ENCODE data around the gene SUMF1. TPM values are rescaled to one million over a fixed set of nuclear protein-coding genes. Genes with fewer than 3 reads are reported as not detected.

Gene SUMF1
- total and polyA plus RNA-seq, 2 of the 4 experiments (the other 2 are of a cell fraction), result 26.3 to 38.4 TPM

GRCh38 chr3:4416427-4416945 lies 50.6 kb downstream of the SUMF1 start:
- ATAC-seq (ENCODE audit: low read depth) (no peak), DNase-seq (no peak)
- Histone ChIP-seq H3K14ac (replicated peaks; ENCODE audit: low read depth, low read length) (no peak overlapping the region), H3K79me1 (ENCODE audit: low read depth in 1 of 2, low read length in 2 of 2) (no peaks in the 10 kb centered on the region), H3K9ac (ENCODE audit: low read depth, low read length) (no peak overlapping the region), H3K18ac (ENCODE audit: low read depth, low read length) (no peak overlapping the region), H2AFZ (replicated peaks; ENCODE audit: low read length, poor library complexity) (no peak overlapping the region), H4K5ac (ENCODE audit: low read depth, low read length) (no peak overlapping the region), H3K4me2 (ENCODE audit: low read depth, low read length) (no peak overlapping the region), H3K4me1 (ENCODE audit: control insufficient read depth, insufficient read depth, low read length) (peaks cover 5% of the 10 kb centered on the region; the same call in 1 of the 2 replicates), H3K27me3 (ENCODE audit: control insufficient read depth, insufficient read depth, low read length) (no peaks in the 10 kb centered on the region), H4K91ac (ENCODE audit: insufficient read depth, low read depth, low read length) (no peak overlapping the region), H3K4ac (ENCODE audit: low read depth, low read length) (no peak overlapping the region), H3K4me3 (ENCODE audit: insufficient read depth, low read depth, low read length) (no peak overlapping the region), H2BK120ac (ENCODE audit: low read depth, low read length) (no peak overlapping the region), H2BK20ac (ENCODE audit: low read depth, low read length) (no peak overlapping the region), H2BK5ac (ENCODE audit: low read depth, low read length, poor library complexity, severe bottlenecking) (no peak overlapping the region), H2AK5ac (ENCODE audit: low read depth, low read length) (no peak overlapping the region), H3K9me3 (ENCODE audit: control insufficient read depth, insufficient read depth, low read length) (no peaks in the 10 kb centered on the region), H3K36me3 (ENCODE audit: control insufficient read depth, insufficient read depth, low read length) (no peaks in the 10 kb centered on the region), H3K23ac (ENCODE audit: low read depth, low read length) (no peak overlapping the region), H3K9me1 (ENCODE audit: insufficient read depth, low read length) (peaks cover 4% of the 10 kb centered on the region; the same call in 1 of the 2 replicates), H3K27ac (ENCODE audit: insufficient read depth, low read length) (no peak overlapping the region), H4K20me1 (ENCODE audit: insufficient read depth, low read length) (no peaks in the 10 kb centered on the region), H2AK9ac (replicated peaks; ENCODE audit: low read depth, low read length, poor library complexity) (no peak overlapping the region), H3K56ac (ENCODE audit: extremely low read depth, insufficient read depth, low read length) (no peak overlapping the region), H2BK15ac (ENCODE audit: low read depth, low read length) (no peak overlapping the region), H4K8ac (ENCODE audit: low read depth in 2 of 2, low read length in 2 of 2) (no peak overlapping the region)
- BruUV-seq (replicated peaks), result no TSS peak
- dilution Hi-C loops (cut with HindIII; ENCODE audit: low sequenced_read_pairs, unreplicated experiment), result no loop called here
- no CpG with 5 or more reads among the region's 5 CpGs for WGBS, 2 experiments (ENCODE audit: extremely low coverage in 2 of 2, insufficient read length in 1 of 2)
- TF ChIP-seq RCOR1 (IDR thresholded peaks at IDR 0.05; ENCODE audit: insufficient replicate concordance, low read length) (no peak), MAFK (IDR thresholded peaks at IDR 0.05; ENCODE audit: low read depth, low read length) (no peak), USF2 (IDR thresholded peaks at IDR 0.05; ENCODE audit: low read depth, low read length) (no peak), POLR2A (IDR thresholded peaks at IDR 0.05; ENCODE audit: low read depth, low read length) (no peak), FOS (IDR thresholded peaks at IDR 0.05; ENCODE audit: low read depth, low read length) (no peak), MXI1 (IDR thresholded peaks at IDR 0.05; ENCODE audit: borderline replicate concordance, low read depth, low read length) (no peak), SMC3 (IDR thresholded peaks at IDR 0.05; ENCODE audit: low read depth, low read length) (no peak), CTCF (conservative IDR thresholded peaks at IDR 0.05; ENCODE audit: low read depth, low read length) (no peak), BHLHE40 (IDR thresholded peaks at IDR 0.05; ENCODE audit: low read depth, low read length) (no peak), NFE2L2 (IDR thresholded peaks at IDR 0.05; ENCODE audit: low read depth, low read length) (no peak)
- in situ Hi-C loops (cut with MboI; ENCODE audit: low sequenced_read_pairs), result no loop called here
- ChIA-PET CTCF (no interaction called here), POLR2A (ENCODE audit: unreplicated experiment) (no interaction called here)
- intact Hi-C loops (cut with micrococcal nuclease), result no loop called here
